GM19023 (cell line): ENCODE data around the gene KL.

Experiments used
- ATAC-seq: cut with Tn5 transposase; IDR thresholded peaks from one replicate; pipeline ENCODE4 v1.9.1; 2021; ENCODE audit warnings: mild to moderate bottlenecking, moderate library complexity; ENCODE audit not compliant: unreplicated experiment

KL gene

DNA sequence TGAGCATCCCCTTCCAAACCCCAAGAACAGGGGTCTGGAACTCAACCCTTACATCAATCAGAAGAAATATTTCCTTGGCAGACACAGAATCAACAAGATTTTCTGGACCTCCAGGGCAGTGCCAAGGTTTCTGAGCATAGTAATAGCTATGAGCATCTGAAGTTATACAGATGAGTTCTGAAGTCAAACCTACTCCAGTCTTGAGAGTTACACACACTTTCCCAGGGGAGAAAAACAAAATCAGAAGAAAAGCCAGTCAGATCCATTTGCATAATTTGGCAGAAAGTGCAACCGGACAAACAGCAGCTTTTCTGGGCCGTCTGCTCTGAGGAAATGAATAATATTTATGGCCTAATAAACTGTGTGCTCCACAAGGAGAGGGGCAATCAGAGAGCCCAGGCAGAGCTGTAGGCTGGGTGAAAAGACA lies 93.1 kb downstream of the KL start:
- peak; percentile 40 for ATAC-seq

DNA sequence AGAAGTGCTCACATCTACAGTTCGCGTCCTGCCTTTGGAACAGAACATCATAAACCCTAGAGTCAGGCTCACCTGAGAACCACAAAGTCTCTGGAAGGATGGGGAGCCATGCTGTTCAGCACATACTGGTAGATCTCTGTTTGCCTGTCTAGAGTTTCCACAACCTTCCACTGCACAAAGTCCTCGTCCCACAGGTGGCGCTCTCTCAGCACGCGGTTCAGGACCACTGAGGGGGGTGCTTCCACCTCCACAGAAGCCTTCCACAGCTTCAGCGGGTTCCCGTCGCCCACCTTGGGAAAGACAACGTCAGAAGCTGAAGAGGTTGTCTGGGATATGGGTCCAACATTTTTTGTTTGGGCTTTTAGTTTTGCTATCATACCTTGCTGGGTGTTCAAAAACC lies 93.6 kb downstream of the KL start:
- no peak for ATAC-seq

DNA sequence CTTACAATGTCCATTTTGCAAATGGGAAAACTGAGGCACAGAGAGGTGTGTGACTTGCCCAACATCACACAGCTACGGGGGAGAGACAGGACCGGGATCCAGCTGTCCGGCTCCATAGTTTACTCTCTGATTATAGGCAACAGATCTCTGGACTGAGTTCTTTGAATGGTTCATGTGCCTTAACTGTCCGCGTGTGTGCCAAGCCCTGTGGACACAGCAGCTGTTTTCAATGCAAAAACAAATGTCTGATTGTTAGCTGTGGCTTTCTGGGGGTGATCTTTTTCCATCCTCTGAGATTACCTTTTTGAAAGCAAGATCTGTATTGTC lies 94.1 kb downstream of the KL start:
- no peak for ATAC-seq

DNA sequence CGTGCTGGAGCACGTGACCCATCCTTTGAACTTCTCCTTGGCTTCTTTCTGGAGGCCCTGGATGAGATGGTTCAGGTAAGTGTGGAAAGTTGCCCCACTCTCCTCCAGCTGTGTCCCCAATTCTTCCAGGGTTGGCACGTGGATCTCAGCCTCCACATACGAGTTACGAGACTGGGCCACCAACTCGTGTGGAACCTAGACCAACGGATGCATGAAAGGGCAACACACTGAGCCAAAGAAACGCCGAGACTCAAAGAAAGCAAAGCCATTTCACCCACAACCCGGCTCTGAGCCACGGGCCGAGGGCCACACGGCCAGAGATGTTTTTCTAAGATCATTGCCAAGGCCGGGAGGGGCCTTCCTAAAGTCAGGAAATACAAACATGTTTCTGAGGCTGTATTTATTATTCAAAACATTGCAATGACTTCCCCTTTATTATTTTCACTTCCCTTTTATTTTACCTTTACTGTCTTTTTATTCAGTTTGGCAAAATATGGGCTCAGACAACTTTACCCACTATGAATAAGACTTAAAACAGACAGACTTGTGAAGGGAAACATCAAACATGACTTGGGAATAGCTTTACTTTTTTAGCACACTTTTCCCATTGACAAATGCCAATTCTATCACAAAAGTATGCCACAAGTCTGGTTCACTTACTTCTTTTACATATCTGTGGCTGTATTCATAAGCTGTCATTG lies 94.6 kb downstream of the KL start:
- no peak for ATAC-seq

DNA sequence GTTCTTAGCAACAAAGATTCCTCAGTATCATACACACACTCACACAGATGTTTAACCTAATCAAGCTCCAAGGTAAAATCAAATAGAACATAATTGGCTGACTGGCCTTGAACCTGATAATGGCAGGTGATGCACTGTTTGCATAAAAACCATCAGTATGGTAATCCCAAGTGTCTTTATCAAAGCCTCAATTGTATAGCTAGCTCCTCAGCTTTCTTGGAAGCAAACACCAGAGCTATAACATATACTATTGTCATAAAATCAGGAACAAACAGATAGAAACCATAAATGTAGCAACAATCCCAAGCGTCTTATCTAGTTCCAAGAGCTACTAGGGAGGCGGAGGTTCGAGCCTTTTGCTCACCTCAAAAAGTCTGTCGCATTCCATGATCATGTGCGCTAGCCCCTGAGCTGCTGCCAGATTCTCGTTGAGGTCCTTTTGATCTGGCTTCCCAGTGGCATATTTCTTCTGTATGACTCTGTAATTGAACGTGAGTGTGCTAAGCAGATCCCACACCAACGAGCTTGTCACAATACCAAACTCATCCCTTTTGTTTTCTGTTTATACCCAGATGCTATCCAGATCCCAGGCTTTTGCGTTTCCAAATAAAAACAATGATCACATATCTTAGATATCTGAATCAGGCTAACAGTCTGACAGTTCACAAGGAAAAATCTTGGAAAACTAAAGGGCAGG lies 95.3 kb downstream of the KL start:
- no peak for ATAC-seq

DNA sequence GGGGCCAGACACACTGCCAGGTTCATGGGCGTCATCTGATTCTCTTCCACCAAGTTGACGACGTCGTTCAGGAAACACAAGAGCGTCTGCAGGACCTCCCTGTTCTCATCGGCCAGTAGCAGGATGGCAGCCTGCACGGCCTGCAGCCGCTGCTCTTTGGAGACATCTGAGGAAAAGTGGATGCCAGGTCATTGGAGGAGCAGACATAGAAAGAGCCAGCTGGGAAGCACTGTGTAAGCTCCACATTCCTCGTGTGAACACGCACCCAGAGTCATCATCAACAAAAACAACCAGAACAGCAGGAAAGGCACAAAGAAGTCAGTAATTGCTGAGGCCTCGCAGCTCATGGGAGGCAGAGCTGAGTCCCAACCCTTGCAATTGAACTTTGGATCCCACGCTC lies 96.5 kb downstream of the KL start:
- no peak for ATAC-seq

DNA sequence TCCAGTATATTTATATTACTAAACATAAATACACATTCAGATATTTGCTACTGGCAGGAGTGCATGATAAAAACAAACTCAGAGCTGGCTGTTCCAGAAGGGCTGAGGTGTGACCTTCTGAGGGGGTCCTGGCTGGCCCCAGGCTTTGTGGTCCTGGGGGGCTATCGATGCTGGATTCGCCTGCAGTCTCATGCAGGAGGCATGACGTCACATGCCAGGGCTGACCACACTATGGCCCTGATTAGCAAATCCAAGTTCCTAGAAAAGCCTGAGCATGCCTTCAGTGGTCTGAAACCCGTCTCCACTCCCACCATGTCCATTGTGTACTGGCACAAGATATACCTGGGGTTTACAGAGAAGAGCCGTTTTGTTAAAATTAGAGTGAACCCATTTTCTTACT lies 97.9 kb downstream of the KL start:
- no peak for ATAC-seq

DNA sequence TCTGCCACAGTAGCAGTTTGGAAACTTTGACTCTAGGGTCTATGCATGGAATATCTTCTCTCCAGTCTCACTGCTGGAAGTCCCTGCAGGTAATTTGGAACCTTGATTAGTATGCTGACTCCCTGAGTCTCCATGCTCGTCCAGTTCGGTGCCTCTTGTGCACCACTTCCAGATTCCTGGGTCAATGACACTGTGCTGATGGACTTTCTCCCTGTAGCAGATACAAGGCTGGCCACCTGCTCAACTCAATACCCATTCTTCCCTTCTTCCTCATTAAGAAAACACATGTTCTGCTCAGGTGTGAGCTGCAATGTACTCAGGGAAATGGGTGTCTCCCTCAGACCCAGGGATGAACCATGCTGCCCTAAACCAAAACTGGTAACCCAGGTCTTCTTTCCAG lies 99.1 kb downstream of the KL start:
- no peak for ATAC-seq
